ENCODE measurements around the gene PALS2.

PALS2 gene

GRCh38 chr7:24602860-24603456, 29.7 kb downstream of the PALS2 start:
- no peak for TF ChIP-seq REST (IDR thresholded peaks at IDR 0.05; ENCODE audit: insufficient read depth in 1 of 2, low read depth in 2 of 2, low read length in 2 of 2)
- no peak for TF ChIP-seq FOXP2 (optimal IDR thresholded peaks at IDR 0.05; ENCODE audit: borderline replicate concordance, extremely low read depth, extremely low read length, insufficient read depth)
- no peak for TF ChIP-seq TAF1 (IDR thresholded peaks at IDR 0.05; ENCODE audit: borderline replicate concordance, insufficient read depth, low read length)
- no peak for TF ChIP-seq POLR2AphosphoS5 (IDR thresholded peaks at IDR 0.05; ENCODE audit: low read depth, low read length)
- no peak for TF ChIP-seq SIN3A (IDR thresholded peaks at IDR 0.05; ENCODE audit: borderline replicate concordance, insufficient read depth, low read length)

DNA sequence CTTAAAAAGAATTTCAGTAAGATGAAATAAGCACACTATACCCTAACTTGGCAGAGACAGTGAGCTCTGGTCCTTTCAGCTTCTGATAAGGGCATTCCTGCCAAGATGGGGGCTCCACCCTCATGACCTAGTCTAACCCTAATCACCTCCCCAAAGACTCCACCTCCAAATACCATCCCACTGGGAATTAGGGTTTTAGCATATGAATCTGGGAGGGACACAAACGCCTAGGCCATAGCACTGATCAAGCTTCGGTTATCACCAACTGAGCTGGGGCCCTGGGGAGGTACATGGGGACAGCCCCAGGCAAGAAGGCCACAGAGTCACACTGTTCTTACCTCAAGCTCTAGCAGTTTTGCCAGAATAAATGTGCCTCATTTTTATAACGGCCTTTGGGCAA, 31.4 kb downstream of the PALS2 start:
- TF ChIP-seq REST (IDR thresholded peaks at IDR 0.05; ENCODE audit: insufficient read depth in 1 of 2, low read depth in 2 of 2, low read length in 2 of 2) (no peak), SIN3A (IDR thresholded peaks at IDR 0.05; ENCODE audit: borderline replicate concordance, insufficient read depth, low read length) (no peak), POLR2AphosphoS5 (IDR thresholded peaks at IDR 0.05; ENCODE audit: low read depth, low read length) (no peak), FOXP2 (optimal IDR thresholded peaks at IDR 0.05; ENCODE audit: borderline replicate concordance, extremely low read depth, extremely low read length, insufficient read depth) (no peak), TAF1 (IDR thresholded peaks at IDR 0.05; ENCODE audit: borderline replicate concordance, insufficient read depth, low read length) (no peak)

GRCh38 chr7:24608504-24608903, 35.3 kb downstream of the PALS2 start:
- TF ChIP-seq REST (IDR thresholded peaks at IDR 0.05; ENCODE audit: insufficient read depth in 1 of 2, low read depth in 2 of 2, low read length in 2 of 2), result no peak
- TF ChIP-seq FOXP2 (optimal IDR thresholded peaks at IDR 0.05; ENCODE audit: borderline replicate concordance, extremely low read depth, extremely low read length, insufficient read depth), result no peak
- no peak for TF ChIP-seq TAF1 (IDR thresholded peaks at IDR 0.05; ENCODE audit: borderline replicate concordance, insufficient read depth, low read length)
- no peak for TF ChIP-seq SIN3A (IDR thresholded peaks at IDR 0.05; ENCODE audit: borderline replicate concordance, insufficient read depth, low read length)
- TF ChIP-seq POLR2AphosphoS5 (IDR thresholded peaks at IDR 0.05; ENCODE audit: low read depth, low read length), result no peak

DNA sequence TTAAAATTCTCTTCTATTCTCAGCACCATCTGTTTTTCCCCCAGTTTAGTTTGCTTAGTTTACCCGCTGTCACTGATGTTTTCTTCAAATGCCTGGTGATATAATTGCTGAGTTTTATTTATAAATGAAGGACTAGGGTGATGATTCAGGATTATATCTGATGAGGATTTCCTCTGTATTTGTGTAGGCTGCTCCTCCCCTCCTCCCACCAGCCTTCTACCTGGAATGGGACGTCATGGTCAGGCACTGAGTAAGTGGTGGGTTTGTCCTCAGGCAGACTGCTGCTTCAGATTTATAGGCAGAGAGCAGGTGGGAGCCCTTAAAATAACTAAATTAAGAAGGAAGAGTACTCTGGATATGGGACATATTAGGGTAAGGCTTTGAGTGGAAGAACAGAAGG, 35.8 kb downstream of the PALS2 start:
- no peak for TF ChIP-seq TAF1 (IDR thresholded peaks at IDR 0.05; ENCODE audit: borderline replicate concordance, insufficient read depth, low read length)
- no peak for TF ChIP-seq FOXP2 (optimal IDR thresholded peaks at IDR 0.05; ENCODE audit: borderline replicate concordance, extremely low read depth, extremely low read length, insufficient read depth)
- TF ChIP-seq SIN3A (IDR thresholded peaks at IDR 0.05; ENCODE audit: borderline replicate concordance, insufficient read depth, low read length), result no peak

DNA sequence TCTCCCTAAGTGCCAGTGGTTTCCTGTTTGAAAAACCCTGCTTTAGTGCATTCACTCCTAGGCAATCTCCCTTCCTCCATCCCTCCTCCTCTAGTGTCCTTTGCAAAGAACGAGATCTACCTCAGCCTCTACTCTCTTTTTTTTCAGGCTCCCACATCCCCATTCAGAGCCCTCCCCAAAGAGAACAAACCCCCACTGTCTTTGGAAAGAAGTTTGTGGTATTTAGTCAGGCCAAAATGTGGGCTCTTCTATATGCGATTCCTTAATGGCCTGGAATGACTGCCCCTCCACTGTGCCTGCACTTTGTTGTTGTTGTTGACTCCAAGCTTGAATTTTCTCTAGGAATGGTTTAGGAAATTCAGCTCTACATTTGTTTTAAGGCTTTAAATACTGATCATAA, 36.3 kb downstream of the PALS2 start:
- no peak for TF ChIP-seq SIN3A (IDR thresholded peaks at IDR 0.05; ENCODE audit: borderline replicate concordance, insufficient read depth, low read length)

DNA sequence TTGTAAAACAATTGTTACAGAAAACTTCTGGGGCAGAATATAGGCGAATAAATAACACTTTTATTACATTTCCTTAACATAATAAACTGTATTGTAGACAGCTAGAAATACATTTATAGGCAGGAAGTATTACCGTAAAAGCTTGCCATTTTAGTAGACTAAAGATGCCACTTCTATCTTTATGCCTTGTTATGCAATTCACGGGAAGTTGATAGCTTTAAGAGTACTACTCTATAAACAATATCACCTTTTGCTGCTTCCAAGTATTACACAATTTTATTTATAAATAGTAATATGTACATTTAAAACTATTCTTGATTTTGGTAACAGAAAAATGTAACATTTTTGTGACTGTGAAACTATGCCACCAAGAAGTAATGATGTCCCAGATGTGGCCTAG, 37.9 kb downstream of the PALS2 start:
- TF ChIP-seq TAF1 (IDR thresholded peaks at IDR 0.05; ENCODE audit: borderline replicate concordance, insufficient read depth, low read length), result no peak
- TF ChIP-seq SIN3A (IDR thresholded peaks at IDR 0.05; ENCODE audit: borderline replicate concordance, insufficient read depth, low read length), result no peak
- no peak for TF ChIP-seq REST (IDR thresholded peaks at IDR 0.05; ENCODE audit: insufficient read depth in 1 of 2, low read depth in 2 of 2, low read length in 2 of 2)
- no peak for TF ChIP-seq FOXP2 (optimal IDR thresholded peaks at IDR 0.05; ENCODE audit: borderline replicate concordance, extremely low read depth, extremely low read length, insufficient read depth)
- no peak for TF ChIP-seq POLR2AphosphoS5 (IDR thresholded peaks at IDR 0.05; ENCODE audit: low read depth, low read length)
